Smooth muscle cell (in vitro differentiated cells): ENCODE results near the gene CRB2. TPM values are rescaled to one million over a fixed set of nuclear protein-coding genes. Genes with fewer than 3 reads are reported as not detected.
A peak's percentile ranks its signal among the peaks of the same experiment; 100 is the strongest.

Experiments
- DNase-seq: peaks from one replicate; lab custom pipeline; 2025; ENCODE audit not compliant: unreplicated experiment; lab: John Stamatoyannopoulos, UW
- H2AFZ ChIP-seq: fragments of 200-600 bp; sonication (generic); 2 replicates; pipeline ENCODE4 v1.6.0; 2016; ENCODE audit warnings: antibody characterized with exemption, low read depth, mild to moderate bottlenecking
- H3F3A ChIP-seq: fragments of 200-600 bp; sonication (generic); 2 replicates; pipeline ENCODE4 v1.6.0; 2017; ENCODE audit warnings: antibody characterized with exemption, low read depth
- H3K27ac ChIP-seq: fragments of 200-600 bp; sonication (generic); 2 replicates; pipeline ENCODE4 v1.5.1; 2016; ENCODE audit warnings: low read depth, mild to moderate bottlenecking
- H3K27me3 ChIP-seq: fragments of 200-600 bp; sonication (generic); 2 replicates; pipeline ENCODE4 v1.6.1; 2016; ENCODE audit warnings: low read depth, mild to moderate bottlenecking
- H3K36me3 ChIP-seq: fragments of 200-600 bp; sonication (generic); 2 replicates; pipeline ENCODE4 v1.5.1; 2016; ENCODE audit warnings: low read depth
- H3K4me1 ChIP-seq: fragments of 200-600 bp; sonication (generic); 2 replicates; pipeline ENCODE4 v1.5.1; 2016; ENCODE audit warnings: low read depth
- H3K4me2 ChIP-seq: fragments of 200-600 bp; sonication (generic); 2 replicates; pipeline ENCODE4 v1.6.0; 2016; ENCODE audit warnings: mild to moderate bottlenecking
- H3K4me3 ChIP-seq: fragments of 200-600 bp; sonication (generic); 2 replicates; pipeline ENCODE4 v1.5.1; 2016; ENCODE audit warnings: mild to moderate bottlenecking
- H3K79me2 ChIP-seq: fragments of 200-600 bp; sonication (generic); 2 replicates; pipeline ENCODE4 v1.6.0; 2016; ENCODE audit warnings: low read depth, mild to moderate bottlenecking
- H3K9ac ChIP-seq: fragments of 200-600 bp; sonication (generic); 2 replicates; pipeline ENCODE4 v1.6.0; 2016; ENCODE audit warnings: low read depth
- H3K9me3 ChIP-seq: fragments of 200-600 bp; sonication (generic); replicated peaks from 2 replicates; pipeline ENCODE4 v1.5.1; 2016; ENCODE audit warnings: low read depth
- H4K20me1 ChIP-seq: fragments of 200-600 bp; sonication (generic); 2 replicates; pipeline ENCODE4 v1.6.0; 2016; ENCODE audit warnings: low read depth
- WGBS: methylation state at CpG from one replicate; pipeline ENCODE4 v1.1.7; 2016; ENCODE audit warnings: low lambda C conversion rate; 5-methylcytosine and 5-hydroxymethylcytosine counted together
- polyA plus RNA-seq: library from polyadenylated mRNA; unstranded; fragments of >200 nt; fragmentation: Nextera tagmentation; extraction: Ambion mirVana; gene quantifications from 2 replicates; pipeline ENCODE4 v1.2.1, GENCODE V29; 2016
- total RNA-seq: library from RNA; depleted of rRNA; stranded (reverse); fragments of >200 nt; gene quantifications from 2 replicates; pipeline ENCODE4 v1.2.3, GENCODE V29; 2014
- TF ChIP-seq, protein P1 (sequence below): fragments of 200-600 bp; sonication (generic); IDR thresholded peaks from 2 replicates; pipeline ENCODE4 v1.5.1; 2017; ENCODE audit warnings: borderline replicate concordance, mild to moderate bottlenecking, antibody characterized with exemption; ENCODE audit not compliant: insufficient read depth, poor library complexity, severe bottlenecking

CRB2 gene
- total RNA-seq (3.1 and 3.8 TPM in 2 replicates), polyA plus RNA-seq (0.87 and 1.7 TPM in 2 replicates)

DNA sequence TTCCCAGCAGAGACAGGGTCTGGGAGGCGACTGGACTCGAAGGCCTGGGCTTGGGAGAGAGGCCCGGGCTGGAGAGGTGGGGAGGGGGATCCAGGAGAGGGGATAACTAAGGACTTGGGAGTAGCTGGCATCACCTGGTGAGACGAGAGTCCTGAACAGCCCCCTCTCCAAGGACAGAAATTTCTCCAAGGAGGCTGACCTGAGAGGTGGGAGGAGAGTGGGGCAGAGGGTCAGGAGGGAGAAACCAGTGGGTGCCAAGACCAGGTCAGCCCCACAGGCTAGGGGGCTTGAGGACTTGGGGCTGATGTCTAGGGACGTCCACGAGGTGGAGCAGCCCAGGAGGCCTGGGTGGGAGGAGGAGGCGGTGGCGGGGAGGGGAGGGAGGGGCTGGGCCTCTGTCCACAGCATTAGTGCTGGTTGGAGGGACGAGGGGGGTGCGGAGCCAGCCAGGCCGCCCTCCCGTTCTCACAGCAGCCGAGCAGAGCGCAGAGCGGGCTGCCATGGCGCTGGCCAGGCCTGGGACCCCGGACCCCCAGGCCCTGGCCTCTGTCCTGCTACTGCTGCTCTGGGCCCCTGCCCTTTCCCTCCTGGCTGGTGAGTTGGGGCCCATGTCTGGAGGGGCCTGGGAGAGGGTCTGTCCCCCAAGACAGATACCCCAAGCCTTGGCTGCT lies at the start of gene CRB2:
TSS of gene CRB2 (plus strand) at position 437 of the 671 bp plus-strand sequence. CDS start at position 501, 64 bp downstream.
- TF ChIP-seq, protein P1, sequence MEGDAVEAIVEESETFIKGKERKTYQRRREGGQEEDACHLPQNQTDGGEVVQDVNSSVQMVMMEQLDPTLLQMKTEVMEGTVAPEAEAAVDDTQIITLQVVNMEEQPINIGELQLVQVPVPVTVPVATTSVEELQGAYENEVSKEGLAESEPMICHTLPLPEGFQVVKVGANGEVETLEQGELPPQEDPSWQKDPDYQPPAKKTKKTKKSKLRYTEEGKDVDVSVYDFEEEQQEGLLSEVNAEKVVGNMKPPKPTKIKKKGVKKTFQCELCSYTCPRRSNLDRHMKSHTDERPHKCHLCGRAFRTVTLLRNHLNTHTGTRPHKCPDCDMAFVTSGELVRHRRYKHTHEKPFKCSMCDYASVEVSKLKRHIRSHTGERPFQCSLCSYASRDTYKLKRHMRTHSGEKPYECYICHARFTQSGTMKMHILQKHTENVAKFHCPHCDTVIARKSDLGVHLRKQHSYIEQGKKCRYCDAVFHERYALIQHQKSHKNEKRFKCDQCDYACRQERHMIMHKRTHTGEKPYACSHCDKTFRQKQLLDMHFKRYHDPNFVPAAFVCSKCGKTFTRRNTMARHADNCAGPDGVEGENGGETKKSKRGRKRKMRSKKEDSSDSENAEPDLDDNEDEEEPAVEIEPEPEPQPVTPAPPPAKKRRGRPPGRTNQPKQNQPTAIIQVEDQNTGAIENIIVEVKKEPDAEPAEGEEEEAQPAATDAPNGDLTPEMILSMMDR = peak; percentile 37
- Histone ChIP-seq H3K9me3 (no peaks in the 10 kb centered on the region), H3K9ac (no peak within 1 kb of the TSS), H3K36me3 (no peaks in the 10 kb centered on the region), H3K4me2 (peak within 1 kb of the TSS; percentile 84), H3K4me3 (peak within 1 kb of the TSS; percentile 44), H4K20me1 (no peaks in the 10 kb centered on the region), H3K4me1 (peaks cover 43% of the 10 kb centered on the region), H3K27ac (peak within 1 kb of the TSS; percentile 60), H2AFZ (no peak within 1 kb of the TSS), H3K79me2 (peaks cover 18% of the 10 kb centered on the region), H3K27me3 (no peaks in the 10 kb centered on the region), H3F3A (peaks cover 15% of the 10 kb centered on the region)
- WGBS = 17% methylated on average over 4 of the region's 17 CpGs
- peak; percentile 29 for DNase-seq

DNA sequence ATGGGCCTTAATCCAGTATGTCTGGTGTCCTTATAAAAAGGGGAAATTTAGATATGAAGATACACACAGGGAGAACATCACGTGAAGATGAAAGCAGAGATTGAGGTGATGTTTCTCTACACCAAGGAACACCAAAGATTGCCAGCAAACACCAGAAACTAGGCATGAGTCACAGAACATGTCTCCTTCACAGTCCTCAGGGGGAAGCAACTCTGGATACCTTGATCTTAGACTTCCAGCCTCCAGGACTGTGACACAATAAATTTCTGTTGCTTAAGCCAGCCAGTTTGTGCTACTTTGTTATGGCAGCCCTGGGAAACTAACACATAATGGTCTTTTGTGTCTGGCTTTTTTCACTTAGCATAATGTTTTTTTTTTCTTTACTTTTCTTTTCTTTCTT lies 46.4 kb upstream of the CRB2 start:
- Histone ChIP-seq H3K79me2 (no peaks in the 10 kb centered on the region), H4K20me1 (no peaks in the 10 kb centered on the region), H3K27me3 (no peaks in the 10 kb centered on the region), H3K4me1 (no peaks in the 10 kb centered on the region), H3K36me3 (no peaks in the 10 kb centered on the region), H3F3A (no peaks in the 10 kb centered on the region), H3K9ac (no peak overlapping the region), H3K9me3 (no peaks in the 10 kb centered on the region), H3K27ac (no peak overlapping the region), H3K4me2 (no peak overlapping the region), H2AFZ (no peak overlapping the region), H3K4me3 (no peak overlapping the region)
- 65% methylated on average over 1 of the region's 1 CpG for WGBS
- TF ChIP-seq, protein P1 = no peak
- DNase-seq = no peak

DNA sequence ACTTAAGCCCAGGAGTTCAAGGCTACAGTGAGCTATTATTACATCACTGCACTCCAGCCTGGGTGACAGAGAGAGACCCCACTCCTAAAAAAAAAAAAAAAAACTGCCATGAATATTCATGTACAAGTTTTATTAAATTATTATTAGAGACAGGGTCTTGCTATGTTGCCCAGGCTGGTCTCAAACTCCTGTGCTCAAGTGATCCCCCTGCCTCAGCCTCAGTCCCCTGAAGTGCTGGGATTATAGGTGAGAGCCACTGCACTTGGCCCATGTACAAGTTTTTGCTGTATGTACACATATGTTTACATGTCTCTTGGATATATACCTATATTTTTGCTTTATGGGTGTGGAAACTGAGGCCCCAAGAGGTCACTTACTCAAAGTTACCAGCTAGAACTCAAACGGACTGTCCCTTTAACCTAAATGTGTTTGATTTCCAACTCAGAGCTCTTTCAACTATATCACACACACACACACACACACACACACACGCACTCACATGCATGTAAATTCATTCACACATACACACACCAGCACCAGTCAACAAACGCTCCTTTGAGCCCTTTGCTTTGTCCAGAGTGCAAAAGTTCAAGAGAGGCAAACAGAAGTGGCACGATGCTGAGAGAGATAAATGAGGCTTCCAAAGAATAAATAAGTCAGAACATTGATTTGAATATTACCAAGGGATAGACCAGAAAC lies 45.3 kb upstream of the CRB2 start:
- Histone ChIP-seq H3K9ac (no peak overlapping the region), H3K4me1 (no peaks in the 10 kb centered on the region), H3F3A (no peaks in the 10 kb centered on the region), H3K9me3 (no peaks in the 10 kb centered on the region), H3K36me3 (no peaks in the 10 kb centered on the region), H4K20me1 (no peaks in the 10 kb centered on the region), H3K4me2 (no peak overlapping the region), H3K79me2 (no peaks in the 10 kb centered on the region), H3K27me3 (no peaks in the 10 kb centered on the region), H3K27ac (no peak overlapping the region), H3K4me3 (no peak overlapping the region), H2AFZ (no peak overlapping the region)
- TF ChIP-seq, protein P1 = no peak
- no peak for DNase-seq
- 89% methylated on average over 4 of the region's 4 CpGs for WGBS
